Measurements from ENCODE around the gene GABRA6. TPM values are rescaled to one million over a fixed set of nuclear protein-coding genes. Genes with fewer than 3 reads are reported as not detected.
"Not testable (repeated sequence)": the region's sequence is repeated elsewhere in the genome, so short reads cannot be mapped to it uniquely, and the experiment has no call there.

The GABRA6 gene
- total RNA-seq, result 1 to 10 TPM; 1.1 to 6.2 TPM
- 0.49 TPM for polyA plus RNA-seq (ENCODE audit: insufficient read depth, low read depth, low replicate concordance)
- long read RNA-seq, donor 1, result 0 reads
- long read RNA-seq, donor 2, result 0 reads

- Histone ChIP-seq H3K9me3 (no peaks in the 10 kb centered on the region), H3K36me3 (ENCODE audit: low read depth, missing control alignments) (no peaks in the 10 kb centered on the region), H3K27ac (no peak within 1 kb of the TSS), H3K4me1 (no peaks in the 10 kb centered on the region), H3K4me3 (no peak within 1 kb of the TSS), H3K27me3 (no peaks in the 10 kb centered on the region)
- DNase-seq, result no peak
- no peak for TF ChIP-seq CTCF (IDR thresholded peaks at IDR 0.05)
- TF ChIP-seq POLR2A (IDR thresholded peaks at IDR 0.05), result no peak
- intact Hi-C loops (cut with DNase I; ENCODE audit: low total_unique reads), result no loop called here
- 67 to 83% methylated on average over 4 of the region's 4 CpGs for WGBS, 2 donors
Measured at GRCh38 chr5:161685461-161685860, at the start of gene GABRA6. Gene GABRA6, plus strand, starts transcription at chr5:161685721. Its CDS starts 269 bp downstream, at chr5:161685990.

GRCh38 chr5:161637591-161637990, 47.9 kb upstream of the GABRA6 start:
- TF ChIP-seq POLR2A (IDR thresholded peaks at IDR 0.05), result no peak
- no peaks in the 10 kb centered on the region for H3K27me3 ChIP-seq
- intact Hi-C loops (cut with DNase I; ENCODE audit: low total_unique reads), result no loop called here
- H3K27ac ChIP-seq, result no peak overlapping the region
- no peak overlapping the region for H3K4me3 ChIP-seq
- no peaks in the 10 kb centered on the region for H3K9me3 ChIP-seq
- H3K36me3 ChIP-seq (ENCODE audit: low read depth, missing control alignments), result no peaks in the 10 kb centered on the region
- 75 to 86% methylated on average over 1 of the region's 1 CpG for WGBS, 2 donors
- no peaks in the 10 kb centered on the region for H3K4me1 ChIP-seq
- DNase-seq, result no peak

GRCh38 chr5:161641444-161641843, 44.1 kb upstream of the GABRA6 start:
- H3K36me3 ChIP-seq (ENCODE audit: low read depth, missing control alignments), result no peaks in the 10 kb centered on the region
- H3K4me1 ChIP-seq, result no peaks in the 10 kb centered on the region
- H3K27ac ChIP-seq, result no peak overlapping the region
- 78 to 89% methylated on average over 4 of the region's 4 CpGs for WGBS, 2 donors
- H3K4me3 ChIP-seq, result no peak overlapping the region
- no peaks in the 10 kb centered on the region for H3K27me3 ChIP-seq
- DNase-seq, result no peak
- no peaks in the 10 kb centered on the region for H3K9me3 ChIP-seq
- intact Hi-C loops (cut with DNase I; ENCODE audit: low total_unique reads), result no loop called here
- TF ChIP-seq CTCF (IDR thresholded peaks at IDR 0.05) (no peak), POLR2A (IDR thresholded peaks at IDR 0.05) (no peak)

GRCh38 chr5:161645264-161645663, 40.3 kb upstream of the GABRA6 start:
- Histone ChIP-seq H3K9me3 (no peaks in the 10 kb centered on the region), H3K4me1 (no peaks in the 10 kb centered on the region), H3K36me3 (ENCODE audit: low read depth, missing control alignments) (no peaks in the 10 kb centered on the region), H3K27ac (no peak overlapping the region), H3K4me3 (no peak overlapping the region), H3K27me3 (no peaks in the 10 kb centered on the region)
- TF ChIP-seq POLR2A (IDR thresholded peaks at IDR 0.05) (no peak), CTCF (IDR thresholded peaks at IDR 0.05) (no peak)
- DNase-seq, result no peak
- WGBS, 2 donors, result 89 to 91% methylated on average over 1 of the region's 1 CpG
- intact Hi-C loops (cut with DNase I; ENCODE audit: low total_unique reads), result no loop called here

GRCh38 chr5:161651926-161652325, 33.6 kb upstream of the GABRA6 start:
- 68 to 81% methylated on average over 8 of the region's 8 CpGs for WGBS, 2 donors
- H3K4me1 ChIP-seq; intact Hi-C loops (cut with DNase I; ENCODE audit: low total_unique reads); H3K27me3 ChIP-seq; DNase-seq; H3K36me3 ChIP-seq (ENCODE audit: low read depth, missing control alignments); H3K27ac ChIP-seq; H3K9me3 ChIP-seq; H3K4me3 ChIP-seq: not testable (repeated sequence)

- peak; percentile 12 for DNase-seq
- H3K27ac ChIP-seq, result no peak overlapping the region
- intact Hi-C loops (cut with DNase I; ENCODE audit: low total_unique reads), result no loop called here
- H3K36me3 ChIP-seq (ENCODE audit: low read depth, missing control alignments), result no peaks in the 10 kb centered on the region
- no peaks in the 10 kb centered on the region for H3K9me3 ChIP-seq
- no peaks in the 10 kb centered on the region for H3K27me3 ChIP-seq
- peak overlapping the region in 1 of 2 donors; percentile 3 for H3K4me3 ChIP-seq
- 72 to 74% methylated on average over 9 to 12 of the region's 12 CpGs for WGBS, 2 donors
- TF ChIP-seq POLR2A (IDR thresholded peaks at IDR 0.05), result no peak
- no peak for TF ChIP-seq CTCF (IDR thresholded peaks at IDR 0.05)
- H3K4me1 ChIP-seq, result no peaks in the 10 kb centered on the region
Measured at GRCh38 chr5:161660806-161661205, 24.7 kb upstream of the GABRA6 start.
